ENCODE data around the gene TOPAZ1.
A peak's percentile ranks its signal among the peaks of the same experiment; 100 is the strongest.

The TOPAZ1 gene

GRCh38 chr3:44248152-44248551 is 6.5 kb downstream of the TOPAZ1 start:
- no peak for DNase-seq

GRCh38 chr3:44252332-44252959 is 10.8 kb downstream of the TOPAZ1 start:
- no peak for DNase-seq

- no peak for DNase-seq
Measured at GRCh38 chr3:44259404-44259803, 17.7 kb downstream of the TOPAZ1 start.

DNA sequence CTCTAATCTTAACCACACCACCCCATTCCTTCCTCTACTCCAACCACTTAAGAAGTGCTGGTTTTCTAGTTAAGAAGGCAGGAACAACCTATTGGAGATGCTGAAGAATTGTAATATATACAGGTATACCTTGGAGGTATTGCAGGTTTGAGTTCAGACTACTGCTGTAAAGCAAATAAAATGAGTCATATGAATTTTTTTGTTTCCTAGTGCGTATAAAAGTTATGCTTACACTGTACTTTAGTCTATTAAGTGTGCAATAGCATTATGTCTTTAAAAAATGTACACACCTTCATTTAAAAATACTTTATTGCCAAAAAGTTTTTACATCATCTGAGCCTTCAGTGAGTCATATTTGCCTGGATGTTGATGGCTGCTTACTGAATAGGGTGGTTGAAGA is 22.5 kb downstream of the TOPAZ1 start:
- no peak for DNase-seq

GRCh38 chr3:44265815-44266214 is 24.1 kb downstream of the TOPAZ1 start:
- no peak for DNase-seq

DNA sequence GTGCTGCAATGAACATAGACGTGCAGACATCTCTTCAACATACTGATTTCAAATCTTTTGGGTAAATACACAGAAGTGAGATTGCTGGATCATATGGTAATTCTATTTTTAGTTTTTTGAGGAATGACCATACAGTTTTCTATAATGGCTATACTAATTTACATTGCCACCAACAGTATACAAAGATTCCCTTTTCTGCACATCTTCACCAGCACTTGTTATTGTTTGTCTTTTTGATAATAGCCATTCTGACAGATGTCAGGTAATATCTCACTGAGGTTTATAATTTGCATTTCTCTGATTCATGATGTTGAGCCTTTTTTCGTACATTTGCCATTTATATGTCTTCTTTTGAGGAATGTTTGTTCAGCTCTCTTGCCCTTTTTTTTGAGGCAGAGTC is 30.5 kb downstream of the TOPAZ1 start:
- DNase-seq = no peak

DNA sequence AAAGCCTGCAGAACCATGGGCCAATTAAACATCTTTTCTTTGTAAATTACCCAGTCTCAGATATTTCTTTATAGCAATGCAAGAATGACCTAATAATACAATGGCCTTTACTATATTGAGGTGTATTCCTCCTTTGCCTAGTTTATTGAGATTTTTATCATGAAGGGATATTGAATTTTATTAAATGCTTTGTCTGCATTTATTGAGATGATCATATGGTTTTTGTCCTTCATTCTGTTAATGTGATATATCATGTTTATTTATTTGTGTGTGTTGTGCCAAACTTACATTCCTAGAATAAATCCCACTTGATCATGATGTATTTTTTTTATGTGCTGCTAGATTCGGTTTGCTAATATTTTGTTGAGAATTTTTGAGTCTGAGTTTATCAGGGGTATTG is 36.2 kb downstream of the TOPAZ1 start:
- no peak for DNase-seq

- no peak for DNase-seq
Measured at GRCh38 chr3:44280077-44280476, 38.4 kb downstream of the TOPAZ1 start.

GRCh38 chr3:44280631-44281030 is 38.9 kb downstream of the TOPAZ1 start:
- no peak for DNase-seq

DNA sequence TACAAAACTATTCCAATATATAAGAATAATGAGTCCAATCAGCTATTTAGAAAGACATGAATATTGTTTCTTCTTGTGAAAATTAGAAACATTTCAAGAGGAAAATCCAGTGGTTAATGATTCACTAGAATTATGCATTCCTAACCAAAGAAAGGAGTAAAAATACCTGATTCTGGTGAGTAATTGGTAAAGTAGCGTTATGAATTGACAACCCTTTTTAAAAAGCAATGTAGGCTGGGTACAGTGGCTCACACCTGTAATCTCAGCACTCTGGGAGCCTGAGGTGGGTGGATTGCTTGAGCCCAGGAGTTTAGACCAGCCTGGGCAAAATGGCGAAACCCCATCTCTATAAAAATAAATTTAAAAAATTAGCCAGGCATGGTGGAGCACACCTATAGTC is 43.3 kb downstream of the TOPAZ1 start:
- DNase-seq = no peak

GRCh38 chr3:44289882-44290462 is 48.3 kb downstream of the TOPAZ1 start:
- no peak for DNase-seq

GRCh38 chr3:44292276-44292675 is 50.6 kb downstream of the TOPAZ1 start:
- no peak for DNase-seq

DNA sequence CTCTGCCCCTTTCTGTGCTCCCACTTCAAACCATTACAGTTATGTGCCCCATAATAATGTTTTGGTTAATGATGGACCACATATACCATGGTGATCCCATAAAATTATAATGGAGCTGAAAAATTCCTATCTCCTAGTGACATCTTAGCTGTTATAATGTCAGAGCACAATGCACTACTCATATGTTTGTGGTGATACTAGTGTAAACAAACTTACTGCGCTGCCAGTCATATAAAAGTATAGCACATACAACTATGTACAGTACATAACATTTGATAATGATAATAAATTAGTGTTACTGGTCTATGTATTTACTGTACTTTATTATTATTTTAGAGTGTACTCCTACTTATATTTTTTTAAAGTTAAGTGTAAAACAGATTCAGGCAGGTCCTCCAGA is 51.3 kb downstream of the TOPAZ1 start:
- no peak for DNase-seq

DNA sequence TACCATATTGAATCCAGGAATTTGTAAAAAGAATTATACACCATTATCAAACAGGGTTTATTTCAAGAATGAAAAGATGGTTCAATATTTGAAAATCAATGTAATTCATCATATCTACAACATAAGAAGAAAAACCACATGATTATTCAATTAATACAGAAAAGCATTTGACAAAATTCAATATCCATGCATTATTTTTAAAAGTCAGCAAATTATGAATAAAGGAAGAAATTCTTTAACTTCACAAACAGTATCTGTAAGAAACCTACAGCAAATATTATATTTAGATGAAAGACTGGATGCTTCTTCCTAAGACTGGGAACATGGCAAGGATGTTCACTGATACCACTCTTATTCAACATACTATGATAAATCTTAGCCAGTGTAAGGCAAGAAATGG is 55.6 kb downstream of the TOPAZ1 start:
- DNase-seq = no peak

DNA sequence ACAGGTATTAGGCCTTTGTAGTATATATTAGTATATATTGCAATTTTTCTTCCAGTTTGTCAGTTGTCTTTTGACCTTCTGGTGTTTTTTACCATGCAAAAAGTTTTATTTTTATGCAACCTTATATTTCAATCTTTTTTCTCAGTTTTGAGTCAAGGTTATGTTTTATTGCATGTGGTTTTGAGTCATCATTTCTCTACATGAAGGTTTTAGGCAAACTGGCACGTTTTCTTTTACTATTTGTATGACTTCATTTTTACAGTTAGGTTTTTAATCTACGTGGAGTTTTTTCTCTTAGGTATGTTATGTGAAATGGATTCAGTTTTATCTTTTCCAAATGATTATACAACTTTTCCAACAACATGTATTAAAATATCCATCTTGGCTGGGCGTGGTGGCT is 60.1 kb downstream of the TOPAZ1 start:
- DNase-seq = no peak

DNA sequence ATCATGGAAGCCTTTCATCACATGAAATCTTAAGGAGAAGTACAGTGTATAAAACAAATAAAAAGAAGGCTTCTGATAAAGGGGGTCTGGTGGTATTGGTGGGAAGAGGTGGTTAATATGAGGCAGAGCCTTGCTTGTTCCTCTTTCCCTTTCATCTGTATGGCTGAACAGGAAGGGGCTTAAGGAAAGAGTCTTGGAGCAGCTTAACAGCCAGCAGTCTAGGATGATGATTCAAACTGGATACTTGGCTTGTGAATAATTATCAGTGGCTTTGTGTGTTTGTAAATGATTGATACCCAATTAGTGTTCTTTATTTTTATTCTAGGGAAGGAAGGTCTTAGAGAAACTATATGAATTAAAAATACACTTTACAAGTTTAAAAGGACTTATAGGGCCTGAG is 67.8 kb downstream of the TOPAZ1 start:
- DNase-seq = no peak

GRCh38 chr3:44318891-44319311 is 77.2 kb downstream of the TOPAZ1 start:
- no peak for DNase-seq

DNA sequence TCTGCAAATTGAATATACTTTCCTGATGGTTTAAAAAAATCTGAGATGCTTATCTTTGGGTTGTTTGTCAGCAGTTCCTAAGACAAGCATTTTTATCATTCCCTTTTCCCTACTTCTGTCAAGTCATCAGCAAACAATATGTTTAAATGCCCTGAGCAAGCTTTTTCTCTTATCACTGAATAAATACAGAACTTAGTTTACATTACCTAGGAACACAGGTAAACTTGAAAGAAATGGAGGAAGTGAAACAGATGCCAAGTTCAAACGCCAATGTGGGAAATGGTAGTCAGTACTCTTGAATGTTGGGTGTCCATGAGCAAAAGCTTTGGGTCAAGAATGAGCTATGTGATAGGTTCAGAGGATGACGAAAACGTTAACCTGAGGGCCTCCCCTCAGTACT is 79.6 kb downstream of the TOPAZ1 start:
- DNase-seq = no peak

- DNase-seq = peak in 1 of 2 donors; percentile 34
Measured at GRCh38 chr3:44323341-44323955, 81.8 kb downstream of the TOPAZ1 start.

DNA sequence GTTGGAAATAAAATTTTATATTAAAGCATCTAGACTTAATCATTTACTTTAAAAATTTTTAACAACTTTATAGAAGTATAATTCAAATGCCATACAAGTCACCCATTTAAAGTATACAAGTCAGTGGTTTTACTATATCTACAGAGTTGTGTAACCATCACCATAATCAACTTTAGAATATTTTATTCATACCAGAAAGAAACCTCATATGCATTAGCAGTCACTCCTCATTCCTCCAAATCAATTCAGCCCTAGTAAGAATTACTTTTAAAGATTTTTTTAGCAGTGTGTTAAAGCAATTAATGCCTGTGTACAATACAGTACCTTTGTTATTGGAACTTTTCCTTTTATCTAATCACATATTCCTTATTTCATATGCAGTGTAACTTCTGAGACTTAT is 82.9 kb downstream of the TOPAZ1 start:
- DNase-seq = no peak

- DNase-seq = no peak
Measured at GRCh38 chr3:44326019-44326418, 84.3 kb downstream of the TOPAZ1 start.

DNA sequence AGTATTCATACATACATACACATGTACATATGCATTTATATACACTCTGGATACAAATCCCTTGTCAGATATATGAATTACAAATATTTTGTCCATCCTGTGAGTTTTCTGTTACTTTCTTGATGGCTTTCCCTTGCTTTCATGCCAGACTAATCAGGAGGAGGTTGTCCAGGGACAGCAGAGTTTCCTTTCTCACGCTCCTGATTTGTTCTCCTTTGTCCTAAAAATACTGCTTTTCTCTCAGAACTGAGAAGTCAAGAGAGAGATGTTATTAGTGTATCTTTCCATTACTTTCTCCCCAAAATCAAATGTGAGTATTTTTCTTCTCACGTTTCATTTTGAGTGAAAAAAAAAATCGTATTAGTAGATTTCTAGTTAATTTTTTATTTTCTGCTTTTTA is 84.8 kb downstream of the TOPAZ1 start:
- no peak for DNase-seq

- no peak for DNase-seq
Measured at GRCh38 chr3:44329946-44330345, 88.3 kb downstream of the TOPAZ1 start.

- DNase-seq = no peak
Measured at GRCh38 chr3:44330444-44330843, 88.8 kb downstream of the TOPAZ1 start.

DNA sequence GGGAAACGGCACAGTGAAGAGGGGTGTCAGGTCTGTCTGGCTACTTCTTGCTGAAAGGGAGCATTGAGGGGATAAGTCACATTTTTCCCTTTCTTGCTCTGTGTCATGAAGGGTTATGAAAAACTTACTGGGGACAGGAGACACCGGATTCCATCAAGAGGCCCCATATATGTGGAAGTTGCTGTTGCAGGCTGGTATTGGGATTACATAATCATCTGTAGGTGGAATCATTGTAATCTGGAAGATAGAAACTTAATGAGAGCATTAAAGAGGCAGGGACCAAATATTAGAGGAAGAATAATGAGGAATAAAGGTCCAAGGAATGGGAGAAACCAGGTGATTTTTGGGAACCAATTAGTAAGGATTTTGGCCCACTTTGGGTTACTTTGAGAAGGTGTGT is 92.6 kb downstream of the TOPAZ1 start:
- no peak for DNase-seq

All from bone marrow (tissue), 2 donors.